Measurements from ENCODE around the gene BPIFB1. TPM values are rescaled to one million over a fixed set of nuclear protein-coding genes. Genes with fewer than 3 reads are reported as not detected.

Gene BPIFB1
- total and polyA plus RNA-seq, 2 experiments from 2014 or later = 0.10 to 0.85 TPM

DNA sequence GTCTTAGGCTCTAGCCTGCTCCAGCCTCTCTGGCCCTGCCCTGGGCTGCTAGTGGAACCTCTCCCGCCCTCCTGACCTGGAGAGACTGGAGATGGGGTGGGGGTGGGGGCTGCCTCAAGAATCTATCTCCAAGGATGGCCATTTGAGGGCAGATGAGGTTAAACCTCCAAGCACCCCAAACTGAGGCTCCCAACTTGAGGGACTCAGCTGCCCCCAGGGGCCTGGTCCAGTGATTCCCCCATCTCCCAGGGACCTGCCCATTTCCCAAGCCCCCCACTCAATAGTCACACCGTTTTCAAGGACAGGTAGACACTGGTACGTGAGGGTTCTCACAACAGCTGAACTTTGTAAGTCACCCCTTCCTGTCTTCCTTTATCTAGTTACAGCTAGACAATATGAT, 7.1 kb upstream of the BPIFB1 start:
- Histone ChIP-seq H3K36me3 (replicated peaks; ENCODE audit: insufficient read depth, low read depth) (no peaks in the 10 kb centered on the region), H3K27me3 (peaks cover 14% of the 10 kb centered on the region), H3K79me2 (no peaks in the 10 kb centered on the region), H4K20me1 (ENCODE audit: insufficient read depth, poor library complexity, severe bottlenecking) (no peaks in the 10 kb centered on the region), H3K4me3 (no peak overlapping the region), H3K4me1 (ENCODE audit: insufficient read depth) (no peaks in the 10 kb centered on the region), H2AFZ (no peak overlapping the region), H3K9me2 (replicated peaks; ENCODE audit: insufficient read depth) (no peaks in the 10 kb centered on the region), H3K4me2 (no peak overlapping the region), H3K9me3 (ENCODE audit: low read depth) (no peaks in the 10 kb centered on the region), H3K27ac (no peak overlapping the region)
- DNase-seq (ENCODE audit: low spot score) = no peak
- WGBS (ENCODE audit: low lambda C conversion rate, missing lambda C conversion rate) = 64% methylated on average over 2 of the region's 3 CpGs
- TF ChIP-seq, protein P1, sequence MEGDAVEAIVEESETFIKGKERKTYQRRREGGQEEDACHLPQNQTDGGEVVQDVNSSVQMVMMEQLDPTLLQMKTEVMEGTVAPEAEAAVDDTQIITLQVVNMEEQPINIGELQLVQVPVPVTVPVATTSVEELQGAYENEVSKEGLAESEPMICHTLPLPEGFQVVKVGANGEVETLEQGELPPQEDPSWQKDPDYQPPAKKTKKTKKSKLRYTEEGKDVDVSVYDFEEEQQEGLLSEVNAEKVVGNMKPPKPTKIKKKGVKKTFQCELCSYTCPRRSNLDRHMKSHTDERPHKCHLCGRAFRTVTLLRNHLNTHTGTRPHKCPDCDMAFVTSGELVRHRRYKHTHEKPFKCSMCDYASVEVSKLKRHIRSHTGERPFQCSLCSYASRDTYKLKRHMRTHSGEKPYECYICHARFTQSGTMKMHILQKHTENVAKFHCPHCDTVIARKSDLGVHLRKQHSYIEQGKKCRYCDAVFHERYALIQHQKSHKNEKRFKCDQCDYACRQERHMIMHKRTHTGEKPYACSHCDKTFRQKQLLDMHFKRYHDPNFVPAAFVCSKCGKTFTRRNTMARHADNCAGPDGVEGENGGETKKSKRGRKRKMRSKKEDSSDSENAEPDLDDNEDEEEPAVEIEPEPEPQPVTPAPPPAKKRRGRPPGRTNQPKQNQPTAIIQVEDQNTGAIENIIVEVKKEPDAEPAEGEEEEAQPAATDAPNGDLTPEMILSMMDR (IDR thresholded peaks at IDR 0.05; ENCODE audit: poor library complexity) = no peak
- TF ChIP-seq EZH2 (IDR thresholded peaks at IDR 0.05; ENCODE audit: borderline replicate concordance) (no peak), EZH2phosphoT487 (IDR thresholded peaks at IDR 0.05; ENCODE audit: low read depth, severe bottlenecking, unreplicated experiment) (no peak)

DNA sequence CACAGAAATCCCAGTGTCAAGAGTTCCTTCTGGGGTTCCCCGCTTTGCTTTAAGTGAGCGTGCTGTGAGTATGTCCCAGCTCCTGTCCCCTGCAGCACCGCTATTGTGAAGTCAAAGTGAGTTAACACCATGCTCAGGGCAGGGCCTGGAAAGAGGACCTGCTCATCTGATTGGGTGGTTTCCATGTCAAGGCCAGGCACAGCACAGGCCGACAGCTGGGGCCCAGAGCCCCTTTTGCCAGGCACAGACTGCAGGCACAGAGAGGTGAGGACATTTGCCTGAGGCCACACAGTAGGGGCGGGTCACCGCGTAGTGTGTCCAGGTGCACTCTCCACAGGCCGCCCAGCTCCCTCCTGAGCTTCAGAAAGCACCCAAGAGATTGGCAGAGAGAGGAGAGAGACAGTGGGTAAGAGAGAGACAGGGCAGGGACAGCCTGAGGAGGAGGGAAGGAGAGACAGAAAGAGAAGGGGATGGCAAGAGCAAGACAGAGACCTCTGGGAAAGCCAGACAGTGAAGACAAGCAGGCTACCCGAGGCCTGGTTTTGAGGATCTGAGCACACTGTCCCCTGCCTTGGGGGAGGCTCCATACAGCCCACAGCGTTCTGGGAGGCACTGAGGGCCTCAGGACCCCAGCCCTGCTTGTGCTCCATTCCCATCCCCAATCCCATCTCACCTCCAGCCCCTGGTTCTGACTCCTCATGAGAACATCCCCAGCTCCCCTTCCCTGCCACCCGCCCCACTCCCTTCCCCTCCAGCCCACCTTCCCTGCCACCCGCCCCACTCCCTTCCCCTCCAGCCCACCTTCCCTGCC, 6.5 kb upstream of the BPIFB1 start:
- H3K9me3 ChIP-seq (ENCODE audit: low read depth) = no peaks in the 10 kb centered on the region
- 73% methylated on average over 10 of the region's 12 CpGs for WGBS (ENCODE audit: low lambda C conversion rate, missing lambda C conversion rate)

DNA sequence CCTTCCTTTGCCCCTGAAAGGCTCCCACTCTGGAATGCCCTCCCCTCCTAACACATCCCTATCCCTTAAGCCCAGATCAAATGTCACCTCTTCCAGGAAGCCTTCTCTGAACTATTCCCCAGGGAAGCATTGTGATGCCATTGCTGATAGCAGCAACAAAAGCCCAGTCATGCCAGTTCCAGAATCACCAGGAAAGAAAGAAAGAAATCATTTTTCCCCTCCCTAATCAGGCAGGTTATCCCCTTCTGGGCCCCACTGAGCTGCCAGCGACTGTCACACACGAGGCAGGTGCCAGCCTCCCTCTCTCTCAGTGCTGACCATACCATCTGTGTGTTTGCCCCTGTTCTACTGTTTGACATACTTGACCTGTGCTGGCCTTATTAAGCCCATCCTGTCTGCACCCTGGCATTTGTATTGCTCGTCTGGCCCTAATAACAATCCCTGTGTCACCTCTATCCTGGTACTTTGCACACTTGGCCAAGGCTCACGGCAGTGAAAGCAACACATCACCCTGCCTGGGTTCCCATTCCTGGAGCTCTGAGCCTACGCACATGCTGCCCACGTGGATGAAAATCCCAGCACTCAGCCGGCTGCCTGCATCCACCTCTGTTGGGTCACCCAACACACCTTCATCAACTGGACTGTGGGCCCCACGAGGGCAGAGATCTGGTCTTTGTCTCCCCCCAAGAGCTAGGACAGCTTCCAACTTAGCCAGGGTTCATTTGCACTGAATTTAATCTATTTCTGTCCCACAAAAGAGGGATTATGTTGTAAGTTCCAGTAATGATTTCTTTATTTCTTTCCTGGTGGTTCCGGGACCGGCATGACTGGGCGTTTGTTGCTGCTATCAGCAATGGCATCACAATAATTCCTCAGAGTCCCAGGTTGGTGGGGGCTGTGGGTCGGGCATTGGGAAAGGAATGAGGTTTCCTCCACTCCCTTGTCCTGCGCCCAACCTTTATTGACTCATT, 5.3 kb upstream of the BPIFB1 start:
- H3K9me2 ChIP-seq (replicated peaks; ENCODE audit: insufficient read depth) = no peaks in the 10 kb centered on the region
- TF ChIP-seq EZH2 (IDR thresholded peaks at IDR 0.05; ENCODE audit: borderline replicate concordance) = no peak
- no peak for TF ChIP-seq EZH2phosphoT487 (IDR thresholded peaks at IDR 0.05; ENCODE audit: low read depth, severe bottlenecking, unreplicated experiment)
- TF ChIP-seq, protein P1 (IDR thresholded peaks at IDR 0.05; ENCODE audit: poor library complexity) = no peak
- peaks cover 5% of the 10 kb centered on the region for H3K27me3 ChIP-seq
- H3K27ac ChIP-seq = peak overlapping the region; percentile 38
- WGBS (ENCODE audit: low lambda C conversion rate, missing lambda C conversion rate) = 58% methylated on average over 13 of the region's 13 CpGs
- H3K9me3 ChIP-seq (ENCODE audit: low read depth) = no peaks in the 10 kb centered on the region
- H3K79me2 ChIP-seq = no peaks in the 10 kb centered on the region
- H3K4me3 ChIP-seq = no peak overlapping the region
- no peaks in the 10 kb centered on the region for H3K36me3 ChIP-seq (replicated peaks; ENCODE audit: insufficient read depth, low read depth)
- no peak overlapping the region for H3K4me2 ChIP-seq
- H4K20me1 ChIP-seq (ENCODE audit: insufficient read depth, poor library complexity, severe bottlenecking) = no peaks in the 10 kb centered on the region
- no peak overlapping the region for H2AFZ ChIP-seq
- DNase-seq (ENCODE audit: low spot score) = no peak
- no peaks in the 10 kb centered on the region for H3K4me1 ChIP-seq (ENCODE audit: insufficient read depth)

More for the DNA sequence above, 6.5 kb upstream of the BPIFB1 start:
- peaks cover 9% of the 10 kb centered on the region for H3K27me3 ChIP-seq
- no peak overlapping the region for H3K27ac ChIP-seq
- H3K36me3 ChIP-seq (replicated peaks; ENCODE audit: insufficient read depth, low read depth) = no peaks in the 10 kb centered on the region
- H3K4me2 ChIP-seq = no peak overlapping the region
- no peak overlapping the region for H2AFZ ChIP-seq
- no peaks in the 10 kb centered on the region for H3K4me1 ChIP-seq (ENCODE audit: insufficient read depth)
- H3K4me3 ChIP-seq = no peak overlapping the region
- H3K79me2 ChIP-seq = no peaks in the 10 kb centered on the region
- no peak for TF ChIP-seq EZH2phosphoT487 (IDR thresholded peaks at IDR 0.05; ENCODE audit: low read depth, severe bottlenecking, unreplicated experiment)
- H4K20me1 ChIP-seq (ENCODE audit: insufficient read depth, poor library complexity, severe bottlenecking) = no peaks in the 10 kb centered on the region
- no peak for DNase-seq (ENCODE audit: low spot score)
- no peaks in the 10 kb centered on the region for H3K9me2 ChIP-seq (replicated peaks; ENCODE audit: insufficient read depth)
